ENCODE data around the gene ZMYND8.

GRCh38 chr20:47196091-47197081, 160.1 kb downstream of the ZMYND8 start:
- TF ChIP-seq, protein P1, sequence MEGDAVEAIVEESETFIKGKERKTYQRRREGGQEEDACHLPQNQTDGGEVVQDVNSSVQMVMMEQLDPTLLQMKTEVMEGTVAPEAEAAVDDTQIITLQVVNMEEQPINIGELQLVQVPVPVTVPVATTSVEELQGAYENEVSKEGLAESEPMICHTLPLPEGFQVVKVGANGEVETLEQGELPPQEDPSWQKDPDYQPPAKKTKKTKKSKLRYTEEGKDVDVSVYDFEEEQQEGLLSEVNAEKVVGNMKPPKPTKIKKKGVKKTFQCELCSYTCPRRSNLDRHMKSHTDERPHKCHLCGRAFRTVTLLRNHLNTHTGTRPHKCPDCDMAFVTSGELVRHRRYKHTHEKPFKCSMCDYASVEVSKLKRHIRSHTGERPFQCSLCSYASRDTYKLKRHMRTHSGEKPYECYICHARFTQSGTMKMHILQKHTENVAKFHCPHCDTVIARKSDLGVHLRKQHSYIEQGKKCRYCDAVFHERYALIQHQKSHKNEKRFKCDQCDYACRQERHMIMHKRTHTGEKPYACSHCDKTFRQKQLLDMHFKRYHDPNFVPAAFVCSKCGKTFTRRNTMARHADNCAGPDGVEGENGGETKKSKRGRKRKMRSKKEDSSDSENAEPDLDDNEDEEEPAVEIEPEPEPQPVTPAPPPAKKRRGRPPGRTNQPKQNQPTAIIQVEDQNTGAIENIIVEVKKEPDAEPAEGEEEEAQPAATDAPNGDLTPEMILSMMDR (conservative IDR thresholded peaks at IDR 0.05 in 1 of 2, IDR thresholded peaks at IDR 0.05 in 1 of 2; ENCODE audit: extremely low read depth in 1 of 2, insufficient read depth in 1 of 2, low read depth in 1 of 2, low read length in 2 of 2) = peak; percentile 86 to 96
- TF ChIP-seq EZH2 (IDR thresholded peaks at IDR 0.05; ENCODE audit: borderline replicate concordance, low read length) = no peak
